Mucosa of descending colon (tissue), 3 donors: ENCODE results near the gene PRICKLE2. TPM values are rescaled to one million over a fixed set of nuclear protein-coding genes. Genes with fewer than 3 reads are reported as not detected.

Experiments used
- ATAC-seq: fragments of 200-7000 bp; cut with Tn5 transposase; one replicate; pipeline ENCODE4 v1.9.1; 2020; ENCODE audit warnings: mild to moderate bottlenecking, moderate library complexity
- DNase-seq, 3 donors: peaks; one replicate each; pipeline ENCODE4 v3.0.0-alpha.2; 2020
- H3K36me3 ChIP-seq: fragments of 200-600 bp; one replicate; pipeline ENCODE4 v1.8.0; 2021; ENCODE audit warnings: low read depth, mild to moderate bottlenecking
- H3K4me1 ChIP-seq: fragments of 200-600 bp; one replicate; pipeline ENCODE4 v1.8.0; 2021; ENCODE audit warnings: low read depth, mild to moderate bottlenecking
- H3K4me3 ChIP-seq: fragments of 200-600 bp; one replicate; pipeline ENCODE4 v1.8.0; 2021; ENCODE audit warnings: mild to moderate bottlenecking
- H3K9me3 ChIP-seq: fragments of 200-600 bp; one replicate; pipeline ENCODE4 v1.8.0; 2021; ENCODE audit warnings: mild to moderate bottlenecking
- CTCF ChIP-seq: fragments of 200-600 bp; IDR thresholded peaks from one replicate; pipeline ENCODE4 v1.8.0; 2022; ENCODE audit warnings: antibody characterized with exemption, mild to moderate bottlenecking
- intact Hi-C, 2 donors: fragments of 100-400 bp; cut with DNase I in 1 of 2; cut with micrococcal nuclease in 1 of 2; formaldehyde crosslinking; loops; one replicate each; pipeline versions ENCODE4 v1.11.0 to v1.11.1; 2022; cut with DNase I, micrococcal nuclease
- total RNA-seq, 3 donors: library from RNA; stranded (reverse); fragmentation: NEBNext Ultra II Directional in 2 of 3; extraction: Animal tissue kit (Norgen Biotek cat#: 25700) in 2 of 3; gene quantifications; one replicate each; pipeline versions ENCODE4 v1.2.1 to v1.2.4, GENCODE V29; 2021 to 2023
- donor health status: DM: no; HTN: no; CAD: no; lungs with moderate emphysema.
- donor health status: DM: no; HTN: no; CAD: no.
- donor health status: DM: no; HTN: yes; CAD: no.

The PRICKLE2 gene
- total RNA-seq, 3 donors from 2014 or later, result 4.3 to 66.3 (median 7.0) TPM

DNA sequence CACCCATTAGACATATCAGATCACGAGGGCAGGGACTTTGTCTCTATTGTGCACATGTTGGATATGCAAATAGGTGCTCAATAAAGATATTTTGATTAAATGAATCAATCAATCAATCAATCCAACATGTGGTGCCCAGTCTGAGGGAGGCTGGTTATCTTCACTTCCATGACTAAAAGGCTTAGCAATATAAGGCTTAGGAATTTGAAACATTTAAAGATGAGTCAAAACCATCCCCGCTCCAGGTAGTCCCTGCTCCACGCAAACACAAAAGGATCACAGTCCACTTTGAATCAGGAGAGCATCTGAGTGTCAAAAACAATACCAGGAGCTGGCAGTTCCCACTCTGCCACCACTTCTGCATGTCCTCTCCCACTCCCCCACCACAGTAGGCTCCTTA is 25.8 kb upstream of the PRICKLE2 start:
- no peaks in the 10 kb centered on the region for H3K36me3 ChIP-seq
- TF ChIP-seq CTCF, result no peak
- intact Hi-C loops, result no loop called here
- ATAC-seq (no peak), DNase-seq (no peak)
- H3K4me1 ChIP-seq, result no peaks in the 10 kb centered on the region
- H3K9me3 ChIP-seq, result no peaks in the 10 kb centered on the region
- H3K4me3 ChIP-seq, result no peak overlapping the region

DNA sequence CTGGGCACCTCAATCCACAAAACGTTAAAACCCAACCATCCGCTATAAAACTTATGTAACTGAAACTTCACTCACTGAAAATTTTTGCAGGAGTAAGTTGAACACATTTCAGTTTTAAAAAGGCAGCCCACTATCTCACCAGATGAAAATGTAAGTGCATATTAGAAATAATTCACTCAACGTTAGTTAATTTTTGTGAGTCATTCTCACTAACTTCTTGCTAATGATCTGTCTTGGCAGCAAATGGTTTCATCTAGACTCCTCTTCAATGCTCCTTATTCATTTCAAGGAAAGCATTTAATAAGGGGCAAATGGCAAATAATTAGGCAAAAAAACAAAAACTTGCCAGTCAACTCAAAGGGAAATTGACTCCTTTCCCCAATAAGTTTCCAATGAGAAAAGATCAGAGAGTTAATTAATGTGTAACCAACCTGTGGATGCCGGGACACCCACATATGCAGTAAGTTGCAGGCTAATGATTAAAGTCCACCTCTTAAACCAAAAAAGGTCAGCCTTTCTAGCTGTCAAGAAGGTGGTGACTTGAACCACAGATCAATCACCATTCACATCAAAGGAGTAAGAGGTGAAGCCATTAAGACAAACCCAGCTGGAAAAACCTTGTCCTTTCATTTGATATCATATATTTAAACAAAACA is 22.9 kb upstream of the PRICKLE2 start:
- DNase-seq, result no peak
- H3K4me1 ChIP-seq, result no peaks in the 10 kb centered on the region
- ATAC-seq, result no peak

GRCh38 chr3:64244011-64244942 is 19.0 kb upstream of the PRICKLE2 start:
- Histone ChIP-seq H3K36me3 (no peaks in the 10 kb centered on the region), H3K4me1 (no peaks in the 10 kb centered on the region), H3K9me3 (no peaks in the 10 kb centered on the region), H3K4me3 (no peak overlapping the region)
- no peak for ATAC-seq
- DNase-seq, result no peak
- no peak for TF ChIP-seq CTCF
- intact Hi-C loops, result no loop called here

More for the DNA sequence above, 22.9 kb upstream of the PRICKLE2 start:
- TF ChIP-seq CTCF, result no peak
- intact Hi-C loops, result no loop called here
- Histone ChIP-seq H3K4me3 (no peak overlapping the region), H3K36me3 (no peaks in the 10 kb centered on the region), H3K9me3 (no peaks in the 10 kb centered on the region)

DNA sequence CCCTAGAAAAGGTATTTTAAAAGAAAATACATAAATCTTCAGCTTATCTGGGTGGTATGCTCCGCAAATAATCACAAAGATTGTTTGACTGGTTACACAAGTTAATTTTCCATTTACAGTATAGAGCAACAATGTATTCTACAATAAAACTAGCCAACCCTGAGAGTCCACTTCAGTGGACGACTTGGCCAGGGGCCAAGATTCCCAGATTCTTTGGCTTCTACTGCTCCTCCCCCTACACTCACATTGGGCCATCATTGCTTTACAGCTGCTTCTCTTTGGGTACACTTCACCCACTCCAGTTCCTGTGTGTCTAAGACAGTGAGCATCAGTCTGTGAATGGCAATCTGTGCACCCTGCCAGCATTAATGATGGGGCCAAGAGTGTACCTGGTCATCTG is 17.2 kb upstream of the PRICKLE2 start:
- no peaks in the 10 kb centered on the region for H3K4me1 ChIP-seq
- no peaks in the 10 kb centered on the region for H3K36me3 ChIP-seq
- no peak for ATAC-seq
- no peaks in the 10 kb centered on the region for H3K9me3 ChIP-seq
- no peak overlapping the region for H3K4me3 ChIP-seq
- no peak for DNase-seq
- intact Hi-C loops, result no loop called here
- TF ChIP-seq CTCF, result no peak

- H3K4me1 ChIP-seq, result no peaks in the 10 kb centered on the region
- H3K36me3 ChIP-seq, result no peaks in the 10 kb centered on the region
- ATAC-seq, result no peak
- no peak overlapping the region for H3K4me3 ChIP-seq
- intact Hi-C loops, result no loop called here
- no peak for DNase-seq
- TF ChIP-seq CTCF, result no peak
- no peaks in the 10 kb centered on the region for H3K9me3 ChIP-seq
These were observed 15.7 kb upstream of the PRICKLE2 start for GRCh38 chr3:64240959-64241358.
